A549 treated with RU486 at 1 μM for 4 hours (cell line): ENCODE results near the gene DNAJA2. TPM values are rescaled to one million over a fixed set of nuclear protein-coding genes. Genes with fewer than 3 reads are reported as not detected.

Source experiments
- total RNA-seq: library from RNA; stranded (reverse); fragments of 200-300 nt; extraction: Qiagen RNA extraction; gene quantifications from 5 replicates; pipeline ENCODE4 v1.2.3, GENCODE V29; 2022; ENCODE audit warnings: low read depth

DNAJA2 gene
- 71.4 to 83.1 TPM (median 78.1 TPM) in 5 replicates for total RNA-seq

GRCh38 chr16:46973207-46973995, at the start of gene DNAJA2:
TSS of gene DNAJA2 (minus strand) at chr16:46973674. CDS start at chr16:46973572, 102 bp downstream.

Other genes with a start within 250 kb of the DNAJA2 start
- 0.07 to 0.10 TPM (median 0.09 TPM) in 3 of 5 replicates, not detected in the others for gene MYLK3, start 225.3 kb downstream of the DNAJA2 start, total RNA-seq
- gene C16orf87, start 142.5 kb downstream of the DNAJA2 start, total RNA-seq = 5.6 to 8.7 TPM (median 7.1 TPM) in 5 replicates
- gene GPT2, start 89.3 kb downstream of the DNAJA2 start, total RNA-seq = 10.1 to 15.4 TPM (median 13.7 TPM) in 5 replicates
- 81.1 to 91.5 TPM (median 88.3 TPM) in 5 replicates for gene NETO2, start 170.3 kb upstream of the DNAJA2 start, total RNA-seq